GM23248 (cell line): ENCODE data around the gene IL17REL.

Experiments
- EZH2 ChIP-seq: fragments of 200-600 bp; sonication (generic); IDR thresholded peaks from 2 replicates; pipeline ENCODE4 v1.6.1; 2018; ENCODE audit warnings: antibody characterized with exemption, mild to moderate bottlenecking; ENCODE audit not compliant: insufficient read depth, poor library complexity, severe bottlenecking
- EZH2phosphoT487 ChIP-seq: fragments of 200-600 bp; sonication (generic); IDR thresholded peaks from 2 replicates; pipeline ENCODE4 v1.6.1; 2018; ENCODE audit warnings: antibody characterized with exemption, moderate library complexity, mild to moderate bottlenecking, low read depth; ENCODE audit not compliant: insufficient read depth

DNA sequence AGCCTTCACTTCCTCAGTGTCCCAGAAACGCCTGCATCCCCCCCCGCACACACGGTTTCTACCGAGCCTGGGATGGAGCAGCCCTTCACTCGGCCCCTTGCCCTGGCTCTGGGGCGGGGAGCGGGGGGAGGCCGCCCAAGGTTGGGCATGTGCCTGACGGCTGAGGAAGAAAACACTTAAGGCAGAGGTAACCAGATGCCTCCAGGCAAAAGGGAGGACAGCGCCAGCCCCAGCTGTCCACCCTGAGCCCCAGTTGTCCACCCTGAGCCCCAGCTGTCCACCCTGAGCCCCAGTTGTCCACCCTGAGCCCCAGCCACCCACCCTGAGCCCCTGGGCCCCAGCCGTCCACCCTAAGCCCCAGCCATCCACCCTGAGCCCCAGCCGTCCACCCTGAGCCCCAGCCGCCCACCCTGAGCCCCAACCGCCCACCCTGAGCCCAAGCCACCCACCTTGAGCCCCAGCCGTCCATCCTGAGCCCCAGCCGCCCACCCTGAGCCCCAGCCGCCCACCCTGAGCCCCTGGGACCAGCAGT lies 49.3 kb upstream of the IL17REL start:
- no peak for TF ChIP-seq EZH2
- TF ChIP-seq EZH2phosphoT487, result no peak
